NCI-H748 treated with DMSO at 0.1 percent for 48 hours (cell line): ENCODE measurements around the gene PALLD.

Source experiments
- DNase-seq: peaks from one replicate; lab custom pipeline; 2025; lab: John Stamatoyannopoulos, UW

The PALLD gene

DNA sequence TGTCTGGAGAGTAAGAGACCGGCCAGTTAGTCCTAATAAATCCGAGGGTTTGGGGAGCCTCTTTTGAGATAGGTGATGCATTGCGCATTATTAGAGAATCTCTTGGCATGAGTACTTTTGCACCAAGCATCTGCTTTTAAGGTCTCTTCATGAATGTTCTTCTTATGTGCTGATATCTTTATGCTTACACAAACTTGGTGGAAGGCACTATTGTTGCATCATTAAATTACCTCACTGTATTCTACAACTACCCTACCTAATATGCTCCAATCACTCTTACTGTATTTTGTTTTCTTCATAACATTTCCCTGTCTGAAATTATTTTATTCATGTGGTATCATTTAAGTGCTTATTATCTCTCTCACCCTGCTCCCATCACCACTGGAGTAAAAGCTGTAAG is 151.6 kb downstream of the PALLD start:
- DNase-seq, result no peak

- DNase-seq, result no peak
Observed at GRCh38 chr4:168648929-168649328, 152.1 kb downstream of the PALLD start.

DNA sequence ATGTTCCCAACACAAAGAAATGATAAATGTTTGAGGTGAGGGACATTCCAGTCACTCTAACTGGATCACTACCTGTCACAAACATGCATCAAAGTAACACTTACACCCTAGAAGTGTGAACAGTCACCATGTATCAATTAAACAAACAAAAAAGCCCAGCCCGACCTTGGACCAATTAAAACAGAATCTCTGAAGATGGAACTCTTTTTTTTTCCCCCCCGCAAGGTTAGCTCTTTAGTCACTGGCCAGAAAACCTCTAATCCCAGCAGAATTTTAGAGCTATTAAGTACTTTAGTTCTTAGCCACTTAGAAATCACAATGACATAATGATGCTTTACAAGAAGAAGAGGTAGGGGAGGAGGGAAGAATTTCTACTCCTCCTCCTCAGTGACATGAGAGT is 154.5 kb downstream of the PALLD start:
- no peak for DNase-seq

GRCh38 chr4:168651864-168652263 is 155.0 kb downstream of the PALLD start:
- no peak for DNase-seq

GRCh38 chr4:168652755-168653154 is 155.9 kb downstream of the PALLD start:
- DNase-seq, result no peak

DNA sequence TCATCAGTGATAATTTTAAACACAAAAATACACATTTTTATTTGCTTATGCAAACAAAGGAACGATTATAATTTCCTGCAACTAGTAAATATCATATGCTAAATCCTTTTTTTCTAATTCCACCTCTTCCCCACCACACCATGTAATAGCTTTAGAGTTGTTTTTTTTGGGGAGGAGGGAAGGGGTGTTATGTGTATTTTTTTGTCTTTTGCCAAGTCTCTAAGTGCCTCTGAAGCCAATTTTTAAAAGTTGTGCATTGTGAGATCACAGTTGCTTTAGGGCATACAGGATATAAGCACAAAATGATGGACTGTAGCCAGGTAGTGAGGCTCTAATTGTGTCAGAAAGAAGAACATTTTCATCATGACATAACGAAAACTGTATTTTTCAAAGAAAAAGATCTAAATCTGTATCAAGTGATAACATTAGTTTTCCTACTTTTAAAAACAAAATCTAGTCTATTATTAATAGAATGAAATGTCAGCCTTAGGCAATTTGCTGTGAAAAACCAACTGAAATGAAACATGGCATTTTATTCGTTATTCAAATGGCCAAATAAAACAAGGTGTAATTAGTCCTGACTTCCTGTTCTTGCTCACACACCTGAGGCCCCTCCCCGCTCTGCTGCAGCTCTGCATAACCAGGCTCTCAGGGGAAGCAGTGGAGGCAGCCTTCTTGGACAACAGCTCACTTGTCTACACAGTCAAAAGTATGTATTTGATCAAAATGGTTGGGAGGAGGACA is 157.4 kb downstream of the PALLD start:
- DNase-seq, result peak; percentile 12

GRCh38 chr4:168654848-168655174 is 158.0 kb downstream of the PALLD start:
- DNase-seq, result no peak

DNA sequence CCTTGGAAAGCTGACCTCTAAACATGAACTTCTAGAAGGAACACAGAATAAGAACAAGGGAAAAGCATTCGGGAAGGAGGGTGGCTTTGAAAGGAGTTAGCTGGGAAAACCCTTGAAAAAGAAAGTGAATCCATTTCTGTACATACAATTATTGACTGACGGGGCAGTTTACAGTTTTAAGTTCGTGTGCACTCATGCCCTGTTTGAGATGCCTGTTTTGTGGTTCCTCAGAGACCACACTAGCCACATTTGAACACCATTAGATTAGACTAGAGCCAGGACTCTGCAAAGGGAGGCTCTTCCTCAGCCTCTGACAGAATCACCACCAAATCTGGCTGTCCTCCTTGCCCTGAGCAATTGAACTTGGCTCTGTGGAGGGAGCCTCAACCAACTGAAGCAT is 158.3 kb downstream of the PALLD start:
- DNase-seq, result no peak

GRCh38 chr4:168656055-168656660 is 159.3 kb downstream of the PALLD start:
- DNase-seq, result no peak

DNA sequence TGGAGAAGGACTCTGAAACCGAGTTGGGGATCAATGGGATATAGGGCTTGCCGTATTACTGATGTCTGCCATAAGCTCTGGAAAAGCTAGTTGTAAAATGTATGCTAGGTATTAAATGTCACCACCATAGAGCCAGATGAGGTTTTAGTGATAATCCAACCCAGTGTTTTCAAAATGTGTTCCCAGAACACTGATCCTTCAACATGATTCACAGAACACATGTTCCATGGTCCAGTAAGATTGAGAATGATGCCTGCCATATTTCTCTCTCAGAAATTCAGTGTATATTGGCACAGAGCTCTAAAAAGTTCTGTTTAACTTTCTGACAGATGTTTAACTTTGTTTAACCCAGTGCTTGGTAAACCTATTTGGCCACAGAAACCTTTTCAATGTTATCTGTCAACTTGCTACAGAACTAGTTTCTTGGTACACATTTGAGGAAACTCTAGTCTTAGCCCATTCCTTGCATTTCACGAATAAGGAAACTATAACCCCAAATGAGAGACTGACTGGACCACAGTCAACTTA is 160.2 kb downstream of the PALLD start:
- no peak for DNase-seq

DNA sequence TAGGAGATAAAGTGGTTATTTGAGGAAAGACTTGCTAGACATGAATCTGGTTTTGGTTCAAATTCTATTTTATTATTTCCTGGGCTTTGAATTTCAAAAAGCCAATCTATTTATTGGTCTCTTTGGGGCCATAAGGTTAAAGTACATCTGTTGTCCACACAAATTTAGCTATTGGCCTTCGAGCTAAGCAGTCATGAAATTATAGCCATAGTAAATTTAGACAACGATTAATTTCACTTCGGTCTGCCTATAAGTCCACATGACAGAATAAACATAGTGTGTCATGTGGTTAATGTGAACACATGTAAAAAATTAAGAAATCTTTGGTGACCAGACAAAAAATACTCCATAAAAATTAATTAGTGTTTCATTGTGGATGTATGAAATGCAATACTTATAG is 161.9 kb downstream of the PALLD start:
- no peak for DNase-seq

DNA sequence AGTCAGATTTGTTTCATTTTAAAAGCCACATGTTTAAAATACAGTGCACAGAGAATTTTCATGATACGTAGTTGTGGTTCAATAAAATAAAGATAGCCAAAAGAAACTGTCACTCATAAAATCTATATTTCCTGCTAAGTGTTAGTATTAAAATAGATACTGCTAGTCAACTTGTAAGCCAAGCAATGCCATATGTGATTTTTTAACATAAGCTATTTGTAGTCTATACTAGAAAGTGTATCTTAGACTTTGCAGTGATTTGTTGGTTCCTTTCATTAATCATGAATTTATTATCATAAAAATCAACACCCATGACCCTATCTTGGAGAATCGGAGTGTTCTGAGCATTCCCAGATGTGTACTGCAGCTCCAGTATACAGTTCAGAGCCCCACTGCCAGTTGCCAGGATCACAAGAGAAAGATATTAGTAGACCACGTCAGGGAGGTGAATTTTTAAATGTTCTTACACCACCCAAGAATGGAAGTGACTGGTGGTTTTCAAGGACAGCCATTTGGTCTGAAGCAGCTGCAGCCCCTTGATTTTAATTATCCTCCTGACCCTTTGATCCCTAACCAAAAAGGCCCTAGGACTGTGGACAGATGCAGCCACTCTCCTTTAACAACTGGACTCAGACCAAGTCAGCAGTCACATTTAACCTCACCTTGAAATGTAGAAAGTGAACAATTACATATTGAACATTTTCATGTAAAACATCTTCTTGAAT is 163.1 kb downstream of the PALLD start:
- DNase-seq, result no peak

- no peak for DNase-seq
Observed at GRCh38 chr4:168662297-168662984, 165.6 kb downstream of the PALLD start.

DNA sequence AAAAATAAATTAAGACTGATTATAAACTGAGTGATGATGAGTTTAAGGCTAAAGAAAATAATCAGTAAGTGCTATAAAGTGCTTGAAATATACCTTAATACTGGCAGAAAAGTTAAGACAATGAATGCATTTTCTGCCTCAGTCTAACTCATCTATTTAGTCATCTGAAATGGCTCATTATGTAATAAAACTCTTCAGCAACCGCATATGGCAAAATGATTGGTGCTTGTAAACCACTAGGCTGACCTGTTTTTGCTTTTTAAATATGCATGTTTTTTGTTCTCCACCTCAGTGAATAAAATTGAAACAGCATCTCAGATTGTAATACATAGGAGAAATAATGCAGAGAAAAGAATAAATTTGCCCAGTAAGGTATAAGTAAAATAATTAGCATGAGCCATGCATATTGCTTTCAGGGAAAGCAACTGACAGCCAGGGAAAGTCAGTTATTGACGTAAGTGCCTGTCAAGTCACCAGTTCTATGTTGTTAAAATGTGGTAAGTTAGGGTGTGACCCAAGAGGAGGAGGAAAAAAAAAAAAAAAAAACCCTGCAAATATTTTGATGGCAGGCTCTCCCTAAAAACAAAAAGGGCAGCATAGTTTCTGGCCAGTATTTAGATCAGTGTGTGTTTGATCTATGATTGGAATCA is 167.5 kb downstream of the PALLD start:
- no peak for DNase-seq

DNA sequence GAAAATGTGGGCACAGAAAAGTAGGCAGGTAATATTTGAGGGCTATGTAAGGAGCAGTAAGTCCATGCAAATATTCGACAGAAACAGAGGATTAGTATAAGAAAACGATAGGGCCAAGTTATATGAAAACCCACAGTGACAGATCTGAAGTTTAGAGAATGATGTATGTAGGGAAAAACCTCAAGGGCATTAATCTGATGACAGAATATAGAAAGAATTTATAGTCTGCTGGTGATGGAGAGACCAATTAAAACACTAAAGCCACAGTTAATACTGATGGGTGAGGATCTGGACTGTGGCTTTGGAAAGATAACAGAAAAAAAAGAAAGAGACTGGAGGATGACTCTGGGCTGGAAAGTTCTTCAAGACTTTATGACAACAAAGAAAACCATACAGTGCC is 169.7 kb downstream of the PALLD start:
- DNase-seq, result no peak

- no peak for DNase-seq
Observed at GRCh38 chr4:168667376-168667775, 170.5 kb downstream of the PALLD start.

DNA sequence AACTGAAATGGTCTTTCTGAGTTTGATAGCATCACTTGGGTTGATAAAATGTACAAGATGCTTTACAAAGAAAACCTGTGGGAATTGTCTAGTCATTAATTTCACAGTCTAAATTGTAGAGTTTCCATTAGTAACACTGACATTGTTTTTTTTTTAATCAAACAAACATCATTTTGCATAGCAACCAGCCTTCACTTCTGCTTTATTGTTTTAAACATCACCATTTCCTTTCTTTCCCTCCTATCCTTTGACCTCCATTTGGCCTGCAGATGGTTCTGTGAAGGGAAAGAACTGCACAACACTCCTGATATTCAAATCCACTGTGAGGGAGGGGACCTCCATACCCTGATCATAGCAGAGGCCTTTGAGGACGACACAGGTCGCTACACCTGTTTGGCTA is 171.1 kb downstream of the PALLD start:
- DNase-seq, result no peak

DNA sequence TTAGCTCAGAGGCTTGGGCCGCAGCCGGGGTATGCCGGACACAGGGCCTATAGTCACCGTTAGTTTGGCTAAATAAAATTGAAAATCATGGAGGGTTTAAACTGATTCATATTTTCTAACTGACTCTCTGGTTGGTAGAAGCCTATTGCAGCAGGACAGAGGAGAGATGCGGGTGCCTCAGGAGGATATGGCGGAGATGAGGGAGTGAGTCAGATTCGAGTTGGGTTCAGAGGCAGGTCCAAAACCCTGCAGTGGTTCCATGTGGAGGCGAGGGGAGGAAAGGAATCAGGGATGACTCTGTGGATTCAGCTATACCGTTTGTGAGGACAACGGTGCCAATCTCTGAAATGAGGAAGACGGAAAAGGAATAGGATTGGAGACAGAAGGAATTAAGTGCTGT is 176.6 kb downstream of the PALLD start:
- no peak for DNase-seq

- DNase-seq, result no peak
Observed at GRCh38 chr4:168674077-168674747, 177.4 kb downstream of the PALLD start.

DNA sequence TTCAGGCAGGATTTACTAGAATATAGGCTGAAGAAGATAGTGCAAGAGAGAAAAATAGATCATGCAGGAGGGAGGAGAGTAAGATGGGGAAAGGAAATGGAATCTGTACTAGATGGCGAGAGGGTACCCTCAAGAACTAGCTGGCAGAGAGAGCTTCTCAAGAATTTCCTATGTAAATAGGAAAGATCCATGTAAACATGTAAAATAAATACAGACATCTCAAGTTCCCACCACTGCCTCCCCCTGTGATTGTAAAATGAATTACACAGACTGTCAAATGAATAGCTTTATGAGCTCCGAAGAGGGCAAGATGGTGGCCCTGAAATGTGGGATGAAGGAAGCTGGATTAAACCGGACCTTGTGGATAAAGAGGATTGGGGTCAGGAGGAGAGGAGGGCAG is 178.0 kb downstream of the PALLD start:
- DNase-seq, result no peak

DNA sequence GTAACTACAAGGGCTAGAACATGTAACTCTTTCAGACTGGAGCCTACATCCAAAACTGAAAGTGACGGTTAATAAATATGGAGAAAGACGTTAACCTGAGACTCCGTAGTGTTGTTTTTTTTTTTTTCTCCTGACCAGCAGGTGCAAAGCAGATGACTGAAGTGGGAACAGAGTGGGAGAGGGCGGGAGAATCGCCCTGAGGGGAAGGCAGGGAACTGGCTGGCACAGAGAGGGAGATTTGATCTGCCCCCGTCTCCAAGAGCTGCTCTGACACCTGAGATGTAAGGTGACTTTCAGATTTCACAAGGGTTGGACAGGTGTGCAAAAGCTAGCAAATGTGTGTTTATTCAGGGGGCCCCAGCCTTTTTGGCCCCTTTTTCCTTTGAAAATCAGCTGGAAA is 180.2 kb downstream of the PALLD start:
- DNase-seq, result no peak

GRCh38 chr4:168677879-168678278 is 181.0 kb downstream of the PALLD start:
- no peak for DNase-seq
